Neuronal stem cell (in vitro differentiated cells): ENCODE results near the gene PLXDC1.

Experiments
- DNase-seq: peaks from one replicate; pipeline ENCODE4 v3.0.0-alpha.2; 2013; ENCODE audit warnings: low spot score
- H2AFZ ChIP-seq: one replicate; pipeline ENCODE4 v1.6.1; 2013; ENCODE audit warnings: mild to moderate bottlenecking, low read length, inconsistent platforms
- H2AK5ac ChIP-seq: 2 replicates; pipeline ENCODE4 v1.6.1; 2013; ENCODE audit warnings: low read depth, mild to moderate bottlenecking, inconsistent platforms, low read length, moderate library complexity, mixed read lengths
- H2BK120ac ChIP-seq: 2 replicates; pipeline ENCODE4 v1.6.1; 2013; ENCODE audit warnings: low read depth, mild to moderate bottlenecking, inconsistent platforms, low read length, moderate library complexity, mixed read lengths
- H2BK12ac ChIP-seq: one replicate; pipeline ENCODE4 v1.6.1; 2013; ENCODE audit warnings: low read length, inconsistent platforms
- H2BK15ac ChIP-seq: 2 replicates; pipeline ENCODE4 v1.6.1; 2013; ENCODE audit warnings: mild to moderate bottlenecking, low read length, inconsistent platforms, mixed read lengths
- H2BK5ac ChIP-seq: one replicate; pipeline ENCODE4 v1.6.1; 2013; ENCODE audit warnings: inconsistent platforms, mild to moderate bottlenecking, low read length, moderate library complexity
- H3K14ac ChIP-seq: one replicate; pipeline ENCODE4 v1.6.1; 2013; ENCODE audit warnings: low read length, inconsistent platforms
- H3K18ac ChIP-seq: 2 replicates; pipeline ENCODE4 v1.6.1; 2013; ENCODE audit warnings: low read length, inconsistent platforms
- H3K23ac ChIP-seq: 2 replicates; pipeline ENCODE4 v1.6.1; 2013; ENCODE audit warnings: low read depth, mild to moderate bottlenecking, mixed read lengths, low read length, inconsistent platforms; ENCODE audit not compliant: poor library complexity
- H3K27ac ChIP-seq: replicated peaks from 3 replicates; pipeline ENCODE4 v1.5.1; 2013; ENCODE audit warnings: low read length, inconsistent platforms
- H3K27me3 ChIP-seq, 3 experiments: 2 replicates each; pipeline ENCODE4 v1.6.1; 2013; ENCODE audit warnings: low read length in 3 of 3, mild to moderate bottlenecking in 2 of 3, inconsistent platforms in 1 of 3, low read depth in 1 of 3, mixed read lengths in 1 of 3, moderate library complexity in 1 of 3; ENCODE audit not compliant: control insufficient read depth in 3 of 3, insufficient read depth in 3 of 3
- H3K36me3 ChIP-seq, 2 donors: replicated peaks in 1 of 2; 2 replicates each; pipeline ENCODE4 v1.6.1; 2013; ENCODE audit warnings: low read length in 2 of 2; ENCODE audit not compliant: control insufficient read depth in 2 of 2, insufficient read depth in 2 of 2
- H3K4ac ChIP-seq: 2 replicates; pipeline ENCODE4 v1.6.1; 2013; ENCODE audit warnings: inconsistent platforms, mild to moderate bottlenecking, low read length, moderate library complexity
- H3K4me1 ChIP-seq, 2 donors: 1 replicate in 1 of 2; 2 replicates in 1 of 2; pipeline ENCODE4 v1.6.1; 2013; ENCODE audit warnings: low read length in 2 of 2, low read depth in 1 of 2; ENCODE audit not compliant: control insufficient read depth in 2 of 2, insufficient read depth in 1 of 2
- H3K4me2 ChIP-seq: one replicate; pipeline ENCODE4 v1.6.1; 2013; ENCODE audit warnings: mild to moderate bottlenecking, low read length, inconsistent platforms; ENCODE audit not compliant: insufficient read depth, poor library complexity, severe bottlenecking
- H3K4me3 ChIP-seq, 2 donors: 2 replicates each; pipeline ENCODE4 v1.5.1; 2013; ENCODE audit warnings: low read length in 2 of 2, mild to moderate bottlenecking in 2 of 2, inconsistent platforms in 1 of 2, moderate library complexity in 1 of 2
- H3K79me1 ChIP-seq: one replicate; pipeline ENCODE4 v1.6.1; 2013; ENCODE audit warnings: low read depth, mild to moderate bottlenecking, inconsistent platforms, low read length, moderate library complexity
- H3K9ac ChIP-seq: one replicate; pipeline ENCODE4 v1.6.1; 2013; ENCODE audit warnings: mild to moderate bottlenecking, low read depth, low read length, inconsistent platforms; ENCODE audit not compliant: poor library complexity
- H3K9me3 ChIP-seq, 2 donors: replicated peaks in 1 of 2; 2 replicates each; pipeline versions ENCODE3 to v1.6.1; 2013; ENCODE audit warnings: low read length in 2 of 2, mild to moderate bottlenecking in 2 of 2, inconsistent platforms in 1 of 2, low read depth in 1 of 2, mixed read lengths in 1 of 2, moderate library complexity in 1 of 2; ENCODE audit not compliant: control insufficient read depth in 2 of 2, insufficient read depth in 1 of 2
- H4K8ac ChIP-seq: one replicate; pipeline ENCODE4 v1.6.1; 2013; ENCODE audit warnings: low read depth, mild to moderate bottlenecking, inconsistent platforms, low read length, moderate library complexity
- H4K91ac ChIP-seq: one replicate; pipeline ENCODE4 v1.6.1; 2013; ENCODE audit warnings: low read length, low read depth, mild to moderate bottlenecking, inconsistent platforms; ENCODE audit not compliant: poor library complexity
- WGBS, 2 donors: extraction: QIAGEN DNeasy Blood & Tissue Kit; methylation state at CpG; one replicate each; pipeline ENCODE4 v1.1.7; 2013; ENCODE audit warnings: missing lambda C conversion rate in 2 of 2, mixed read lengths in 1 of 2; ENCODE audit not compliant: insufficient read length in 2 of 2, insufficient replicate concordance in 1 of 2; ENCODE audit errors: extremely low coverage in 2 of 2; 5-methylcytosine and 5-hydroxymethylcytosine counted together

The PLXDC1 gene

DNA sequence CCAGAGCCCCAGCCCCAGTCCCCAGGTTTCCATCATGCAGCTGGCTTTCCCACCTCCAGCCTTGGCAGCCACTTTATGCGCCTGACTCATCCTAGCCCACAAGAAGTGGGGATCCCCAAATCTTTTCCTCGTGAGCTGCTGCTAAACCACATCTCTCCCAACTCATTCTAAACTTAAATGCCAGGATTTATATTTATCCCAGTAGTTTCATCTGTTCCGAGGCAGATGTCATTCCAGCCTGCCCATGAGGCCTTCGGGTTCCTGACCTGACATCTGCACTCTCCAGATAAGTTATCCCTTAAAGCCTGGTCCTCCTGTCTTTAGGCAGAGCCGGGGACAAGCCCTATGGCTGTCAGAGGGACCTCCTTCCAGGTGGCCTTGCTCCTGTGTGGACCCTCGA lies 16.6 kb downstream of the PLXDC1 start:
- no peaks in the 10 kb centered on the region for H3K36me3 ChIP-seq
- H3K4me2 ChIP-seq: no peak overlapping the region
- no peak overlapping the region for H3K4me3 ChIP-seq
- no CpG with 5 or more reads among the region's 6 CpGs for WGBS, 2 donors
- H3K4ac ChIP-seq: no peak overlapping the region
- H3K79me1 ChIP-seq: no peaks in the 10 kb centered on the region
- DNase-seq: no peak
- no peak overlapping the region for H4K8ac ChIP-seq
- peaks cover 0 to 9% (median 0%) of the 10 kb centered on the region in 3 experiments for H3K27me3 ChIP-seq
- no peak overlapping the region for H3K14ac ChIP-seq
- H2AK5ac ChIP-seq: no peak overlapping the region
- H3K4me1 ChIP-seq: no peaks in the 10 kb centered on the region
- H2BK120ac ChIP-seq: no peak overlapping the region
- no peaks in the 10 kb centered on the region for H3K9me3 ChIP-seq
- H2AFZ ChIP-seq: no peak overlapping the region
- no peak overlapping the region for H3K27ac ChIP-seq
- H3K23ac ChIP-seq: no peak overlapping the region
- H4K91ac ChIP-seq: no peak overlapping the region
- H2BK12ac ChIP-seq: no peak overlapping the region
- no peak overlapping the region for H2BK5ac ChIP-seq
- H3K18ac ChIP-seq: no peak overlapping the region
- H3K9ac ChIP-seq: no peak overlapping the region
- H2BK15ac ChIP-seq: peak overlapping the region; percentile 26

DNA sequence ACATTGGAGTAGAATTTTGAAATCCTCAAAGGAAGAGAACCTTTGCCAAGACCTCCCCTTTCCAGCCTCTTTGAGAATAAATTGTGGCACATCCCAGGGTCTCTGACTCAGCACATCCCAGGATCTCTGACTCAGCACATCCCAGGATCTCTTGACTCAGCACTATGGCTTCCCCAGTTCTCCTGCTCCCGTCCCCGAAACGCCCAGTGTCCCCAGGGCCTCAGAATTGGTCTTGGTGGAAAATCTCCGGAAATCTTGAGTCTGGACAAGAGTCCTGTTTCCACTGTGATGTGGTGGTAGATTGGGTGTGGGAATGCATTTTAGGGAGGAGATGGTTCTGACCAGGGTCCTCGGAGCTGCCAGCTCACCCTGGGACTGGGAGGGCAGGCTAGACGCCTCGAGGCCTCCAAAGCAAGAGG lies 19.2 kb downstream of the PLXDC1 start:
- Histone ChIP-seq H2AFZ (no peak overlapping the region), H3K4me3 (no peak overlapping the region)
- no peak for DNase-seq

DNA sequence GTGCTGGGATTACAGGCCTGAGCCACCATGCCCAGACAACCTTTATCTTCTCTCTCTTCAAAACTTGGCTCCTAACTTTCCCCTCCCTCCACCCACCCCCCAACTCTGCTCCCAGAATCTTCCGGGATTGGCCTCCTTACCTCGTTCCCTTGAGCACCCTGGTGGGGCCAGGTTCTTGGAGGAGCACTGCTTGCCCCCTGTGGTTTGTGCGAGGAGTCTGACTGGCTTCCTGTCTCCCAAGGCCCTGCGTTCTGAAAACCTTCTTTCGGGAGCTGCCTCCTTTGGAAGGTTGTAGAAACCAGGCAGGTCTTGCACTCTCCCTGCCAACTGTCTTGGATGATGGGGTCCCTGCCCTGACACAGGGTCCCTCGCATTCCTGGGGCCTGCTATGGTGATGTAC lies 19.8 kb downstream of the PLXDC1 start:
- Histone ChIP-seq H3K9ac (no peak overlapping the region), H3K18ac (peak overlapping the region; percentile 71), H2BK5ac (no peak overlapping the region), H3K4me1 (no peaks in the 10 kb centered on the region), H2AFZ (no peak overlapping the region), H3K23ac (no peak overlapping the region), H3K27ac (no peak overlapping the region), H2AK5ac (peak overlapping the region; percentile 63), H4K91ac (no peak overlapping the region), H3K27me3 (peaks cover 0 to 6% (median 0%) of the 10 kb centered on the region in 3 experiments), H3K9me3 (no peaks in the 10 kb centered on the region), H2BK12ac (no peak overlapping the region), H3K79me1 (no peaks in the 10 kb centered on the region), H3K4me2 (no peak overlapping the region), H2BK15ac (peak overlapping the region; percentile 91), H3K14ac (no peak overlapping the region), H4K8ac (no peak overlapping the region), H2BK120ac (no peak overlapping the region), H3K4ac (no peak overlapping the region), H3K36me3 (no peaks in the 10 kb centered on the region), H3K4me3 (no peak overlapping the region)
- DNase-seq: no peak
- no CpG with 5 or more reads among the region's 6 CpGs for WGBS, 2 donors

More for the DNA sequence above, 19.2 kb downstream of the PLXDC1 start:
- H3K23ac ChIP-seq: no peak overlapping the region
- no peak overlapping the region for H4K8ac ChIP-seq
- H3K4me2 ChIP-seq: no peak overlapping the region
- peak overlapping the region; percentile 34 for H2AK5ac ChIP-seq
- H3K27me3 ChIP-seq: peaks cover 0 to 6% (median 0%) of the 10 kb centered on the region in 3 experiments
- H3K36me3 ChIP-seq: no peaks in the 10 kb centered on the region
- no peak overlapping the region for H3K27ac ChIP-seq
- peak overlapping the region; percentile 15 for H2BK15ac ChIP-seq
- no CpG with 5 or more reads among the region's 7 CpGs for WGBS, 2 donors
- H2BK5ac ChIP-seq: no peak overlapping the region
- H3K9me3 ChIP-seq: no peaks in the 10 kb centered on the region
- no peaks in the 10 kb centered on the region for H3K79me1 ChIP-seq
- peak overlapping the region; percentile 26 for H3K14ac ChIP-seq
- peak overlapping the region; percentile 32 for H3K18ac ChIP-seq
- H2BK120ac ChIP-seq: no peak overlapping the region
- H3K4me1 ChIP-seq: no peaks in the 10 kb centered on the region
- no peak overlapping the region for H2BK12ac ChIP-seq
- no peak overlapping the region for H3K4ac ChIP-seq
- H3K9ac ChIP-seq: no peak overlapping the region
- no peak overlapping the region for H4K91ac ChIP-seq

DNA sequence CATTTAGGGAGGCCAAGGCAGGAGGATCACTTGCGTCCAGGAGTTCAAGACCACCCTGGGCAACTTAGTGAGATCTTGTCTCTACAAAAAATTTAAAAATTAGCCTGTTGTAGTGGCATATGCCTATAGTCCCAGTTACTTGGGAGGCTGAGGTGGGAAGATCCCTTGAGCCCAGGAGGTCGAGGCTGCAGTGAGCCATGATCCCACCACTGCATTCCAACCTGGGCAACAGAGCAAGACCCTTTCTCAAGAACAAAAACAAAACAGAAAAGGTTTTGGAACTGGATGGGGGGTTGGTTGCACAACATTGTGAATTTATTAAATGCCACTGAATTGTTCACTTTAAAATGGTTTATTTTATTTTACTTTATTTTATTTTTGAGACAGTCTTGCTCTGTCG lies 21.2 kb downstream of the PLXDC1 start:
- H2BK12ac ChIP-seq: no peak overlapping the region
- H2BK15ac ChIP-seq: no peak overlapping the region
- H4K8ac ChIP-seq: no peak overlapping the region
- H3K4me2 ChIP-seq: no peak overlapping the region
- no peak overlapping the region for H2BK120ac ChIP-seq
- H2AFZ ChIP-seq: no peak overlapping the region
- H3K4me1 ChIP-seq: no peaks in the 10 kb centered on the region
- no peak overlapping the region for H3K27ac ChIP-seq
- no peak overlapping the region for H3K23ac ChIP-seq
- H4K91ac ChIP-seq: no peak overlapping the region
- DNase-seq: no peak
- no peak overlapping the region for H2BK5ac ChIP-seq
- no peaks in the 10 kb centered on the region for H3K79me1 ChIP-seq
- H3K9ac ChIP-seq: no peak overlapping the region
- H2AK5ac ChIP-seq: no peak overlapping the region
- H3K14ac ChIP-seq: no peak overlapping the region
- H3K4me3 ChIP-seq: no peak overlapping the region
- H3K36me3 ChIP-seq: no peaks in the 10 kb centered on the region
- peaks cover 0 to 4% (median 0%) of the 10 kb centered on the region in 3 experiments for H3K27me3 ChIP-seq
- no CpG with 5 or more reads among the region's 3 CpGs for WGBS, 2 donors
- H3K18ac ChIP-seq: no peak overlapping the region
- no peak overlapping the region for H3K4ac ChIP-seq
- H3K9me3 ChIP-seq: no peaks in the 10 kb centered on the region
